Trophoblast cell (in vitro differentiated cells and primary cell): Measurements from ENCODE around the gene EDC4.
A peak's percentile ranks its signal among the peaks of the same experiment; 100 is the strongest.

ENCODE experiments used
- DNase-seq, 2 donors: peaks; one replicate each; pipeline ENCODE4 v3.0.0-alpha.2; 2016
- H2AFZ ChIP-seq: 2 replicates; pipeline ENCODE4 v1.6.1; 2013; ENCODE audit warnings: low read length, moderate library complexity, mild to moderate bottlenecking; ENCODE audit not compliant: insufficient read depth, poor library complexity
- H2AK5ac ChIP-seq: 2 replicates; pipeline ENCODE4 v1.6.1; 2013; ENCODE audit warnings: mild to moderate bottlenecking, low read length
- H2BK120ac ChIP-seq: 2 replicates; pipeline ENCODE4 v1.6.1; 2013; ENCODE audit warnings: low read length, mild to moderate bottlenecking, moderate library complexity; ENCODE audit not compliant: insufficient read depth, poor library complexity
- H2BK12ac ChIP-seq: 2 replicates; pipeline ENCODE4 v1.6.1; 2013; ENCODE audit warnings: mild to moderate bottlenecking, low read length, moderate library complexity
- H2BK5ac ChIP-seq: 2 replicates; pipeline ENCODE4 v1.6.1; 2013; ENCODE audit warnings: low read length, low read depth, moderate library complexity, mild to moderate bottlenecking; ENCODE audit not compliant: poor library complexity
- H3K14ac ChIP-seq: 2 replicates; pipeline ENCODE4 v1.6.1; 2013; ENCODE audit warnings: mild to moderate bottlenecking, low read length
- H3K18ac ChIP-seq: 2 replicates; pipeline ENCODE4 v1.6.1; 2013; ENCODE audit warnings: mild to moderate bottlenecking, low read length
- H3K23ac ChIP-seq: 2 replicates; pipeline ENCODE4 v1.6.1; 2013; ENCODE audit warnings: low read length
- H3K27ac ChIP-seq: 2 replicates; pipeline ENCODE4 v1.5.1; 2013; ENCODE audit warnings: low read depth, mild to moderate bottlenecking, inconsistent platforms, low read length, moderate library complexity
- H3K27me3 ChIP-seq: 2 replicates; pipeline ENCODE4 v1.6.1; 2013; ENCODE audit warnings: inconsistent platforms, mild to moderate bottlenecking, low read length, moderate library complexity; ENCODE audit not compliant: insufficient read depth
- H3K36me3 ChIP-seq, 2 experiments: 1 replicate in 1 of 2; 2 replicates in 1 of 2; pipeline ENCODE4 v1.6.1; 2013; ENCODE audit warnings: low read length in 2 of 2, mild to moderate bottlenecking in 2 of 2, moderate library complexity in 1 of 2; ENCODE audit not compliant: insufficient read depth in 2 of 2, control insufficient read depth in 1 of 2
- H3K4ac ChIP-seq: 2 replicates; pipeline ENCODE4 v1.6.1; 2013; ENCODE audit warnings: low read depth, mild to moderate bottlenecking, low read length, moderate library complexity
- H3K4me1 ChIP-seq, 2 experiments: 1 replicate in 1 of 2; 2 replicates in 1 of 2; pipeline ENCODE4 v1.6.1; 2013; ENCODE audit warnings: low read length in 2 of 2, mild to moderate bottlenecking in 2 of 2, moderate library complexity in 1 of 2; ENCODE audit not compliant: insufficient read depth in 2 of 2, control insufficient read depth in 1 of 2
- H3K4me2 ChIP-seq: 2 replicates; pipeline ENCODE4 v1.6.1; 2013; ENCODE audit warnings: inconsistent platforms, mild to moderate bottlenecking, low read length, moderate library complexity
- H3K4me3 ChIP-seq: 2 replicates; pipeline ENCODE4 v1.5.1; 2013; ENCODE audit warnings: mild to moderate bottlenecking, low read depth, low read length, inconsistent platforms
- H3K79me1 ChIP-seq: one replicate; pipeline ENCODE4 v1.6.1; 2013; ENCODE audit warnings: low read length
- H3K79me2 ChIP-seq: 2 replicates; pipeline ENCODE4 v1.6.1; 2013; ENCODE audit warnings: low read length, mild to moderate bottlenecking; ENCODE audit not compliant: control insufficient read depth, insufficient read depth, poor library complexity
- H3K9ac ChIP-seq: 2 replicates; pipeline ENCODE4 v1.6.1; 2013; ENCODE audit warnings: mild to moderate bottlenecking, low read length
- H3K9me3 ChIP-seq: 2 replicates; pipeline ENCODE4 v1.6.1; 2013; ENCODE audit warnings: low read depth, mild to moderate bottlenecking, control low read depth, inconsistent platforms, low read length; ENCODE audit not compliant: insufficient read depth
- H4K12ac ChIP-seq: 2 replicates; pipeline ENCODE4 v1.6.1; 2013; ENCODE audit warnings: low read depth, mild to moderate bottlenecking, low read length, moderate library complexity
- H4K8ac ChIP-seq: 2 replicates; pipeline ENCODE4 v1.6.1; 2013; ENCODE audit warnings: low read depth, mild to moderate bottlenecking, low read length, moderate library complexity
- H4K91ac ChIP-seq: one replicate; pipeline ENCODE4 v1.6.1; 2013; ENCODE audit warnings: low read depth, mild to moderate bottlenecking, low read length, moderate library complexity
- WGBS: extraction: QIAGEN DNeasy Blood & Tissue Kit; methylation state at CpG from one replicate; pipeline ENCODE4 v1.1.7; 2013; ENCODE audit warnings: missing lambda C conversion rate; ENCODE audit not compliant: insufficient read length, insufficient coverage; ENCODE audit errors: extremely low coverage; 5-methylcytosine and 5-hydroxymethylcytosine counted together

Gene EDC4

DNA sequence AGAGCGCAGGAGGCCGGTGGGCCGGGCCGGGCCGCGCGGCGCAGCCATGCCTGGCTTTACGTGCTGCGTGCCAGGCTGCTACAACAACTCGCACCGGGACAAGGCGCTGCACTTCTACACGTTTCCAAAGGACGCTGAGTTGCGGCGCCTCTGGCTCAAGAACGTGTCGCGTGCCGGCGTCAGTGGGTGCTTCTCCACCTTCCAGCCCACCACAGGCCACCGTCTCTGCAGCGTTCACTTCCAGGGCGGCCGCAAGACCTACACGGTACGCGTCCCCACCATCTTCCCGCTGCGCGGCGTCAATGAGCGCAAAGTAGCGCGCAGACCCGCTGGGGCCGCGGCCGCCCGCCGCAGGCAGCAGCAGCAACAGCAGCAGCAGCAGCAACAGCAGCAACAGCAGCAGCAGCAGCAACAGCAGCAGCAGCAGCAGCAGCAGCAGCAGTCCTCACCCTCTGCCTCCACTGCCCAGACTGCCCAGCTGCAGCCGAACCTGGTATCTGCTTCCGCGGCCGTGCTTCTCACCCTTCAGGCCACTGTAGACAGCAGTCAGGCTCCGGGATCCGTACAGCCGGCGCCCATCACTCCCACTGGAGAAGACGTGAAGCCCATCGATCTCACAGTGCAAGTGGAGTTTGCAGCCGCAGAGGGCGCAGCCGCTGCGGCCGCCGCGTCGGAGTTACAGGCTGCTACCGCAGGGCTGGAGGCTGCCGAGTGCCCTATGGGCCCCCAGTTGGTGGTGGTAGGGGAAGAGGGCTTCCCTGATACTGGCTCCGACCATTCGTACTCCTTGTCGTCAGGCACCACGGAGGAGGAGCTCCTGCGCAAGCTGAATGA is 30.1 kb upstream of the EDC4 start:
- WGBS: no CpG with 5 or more reads among the region's 67 CpGs
- peak overlapping the region; percentile 82 for H3K9ac ChIP-seq
- no peak overlapping the region for H2BK5ac ChIP-seq
- H3K4me2 ChIP-seq: peak overlapping the region; percentile 99
- no peak overlapping the region for H2BK12ac ChIP-seq
- H3K23ac ChIP-seq: no peak overlapping the region
- peak overlapping the region; percentile 25 for H4K8ac ChIP-seq
- no peak overlapping the region for H2BK120ac ChIP-seq
- no peaks in the 10 kb centered on the region for H3K9me3 ChIP-seq
- H3K4me1 ChIP-seq: peaks cover 16 to 22% of the 10 kb centered on the region in 2 experiments
- H3K18ac ChIP-seq: peak overlapping the region; percentile 20
- peaks cover 16% of the 10 kb centered on the region for H3K79me1 ChIP-seq
- H3K27me3 ChIP-seq: no peaks in the 10 kb centered on the region
- H3K79me2 ChIP-seq: peaks cover 9% of the 10 kb centered on the region
- peak overlapping the region; percentile 87 for H3K4me3 ChIP-seq
- H2AFZ ChIP-seq: peak overlapping the region; percentile 9
- peak overlapping the region; percentile 0 for H4K12ac ChIP-seq
- H3K4ac ChIP-seq: no peak overlapping the region
- peak overlapping the region; percentile 3 for H3K14ac ChIP-seq
- H2AK5ac ChIP-seq: no peak overlapping the region
- peak overlapping the region; percentile 95 for H4K91ac ChIP-seq
- peak overlapping the region; percentile 99 for H3K27ac ChIP-seq
- peaks cover 2 to 9% of the 10 kb centered on the region in 2 experiments for H3K36me3 ChIP-seq
- DNase-seq: peak; percentile 14 to 54

DNA sequence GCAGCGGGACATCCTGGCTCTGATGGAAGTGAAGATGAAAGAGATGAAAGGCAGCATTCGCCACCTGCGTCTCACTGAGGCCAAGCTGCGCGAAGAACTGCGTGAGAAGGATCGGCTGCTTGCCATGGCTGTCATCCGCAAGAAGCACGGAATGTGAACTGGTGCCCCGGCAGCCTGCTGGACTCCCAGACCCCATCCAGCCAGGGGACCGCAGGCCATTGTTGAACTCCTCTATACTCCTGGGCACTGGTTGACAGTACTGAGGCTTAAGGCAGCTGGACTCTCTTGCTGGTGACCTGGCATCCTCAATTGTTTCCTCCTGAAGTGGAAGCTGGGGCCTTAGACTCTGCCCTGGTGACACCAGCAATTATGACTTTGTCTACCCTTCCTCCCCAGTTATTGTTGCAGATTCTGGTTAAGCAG is 29.5 kb upstream of the EDC4 start:
- Histone ChIP-seq H3K9ac (peak overlapping the region; percentile 14), H3K4me2 (peak overlapping the region; percentile 99), H3K79me1 (peaks cover 19% of the 10 kb centered on the region), H3K9me3 (no peaks in the 10 kb centered on the region), H3K27me3 (no peaks in the 10 kb centered on the region), H3K79me2 (peaks cover 15% of the 10 kb centered on the region), H2BK12ac (no peak overlapping the region), H3K4ac (peak overlapping the region; percentile 43), H3K36me3 (peaks cover 2 to 9% of the 10 kb centered on the region in 2 experiments), H2BK120ac (no peak overlapping the region), H4K12ac (no peak overlapping the region), H2AFZ (no peak overlapping the region), H4K8ac (no peak overlapping the region), H3K14ac (no peak overlapping the region), H3K4me3 (peak overlapping the region; percentile 87), H2AK5ac (no peak overlapping the region), H3K4me1 (peaks cover 20 to 25% of the 10 kb centered on the region in 2 experiments), H4K91ac (no peak overlapping the region), H3K27ac (no peak overlapping the region), H3K18ac (peak overlapping the region; percentile 6), H2BK5ac (no peak overlapping the region), H3K23ac (no peak overlapping the region)
- peak in 1 of 2 donors; percentile 31 for DNase-seq
- no CpG with 5 or more reads among the region's 11 CpGs for WGBS

DNA sequence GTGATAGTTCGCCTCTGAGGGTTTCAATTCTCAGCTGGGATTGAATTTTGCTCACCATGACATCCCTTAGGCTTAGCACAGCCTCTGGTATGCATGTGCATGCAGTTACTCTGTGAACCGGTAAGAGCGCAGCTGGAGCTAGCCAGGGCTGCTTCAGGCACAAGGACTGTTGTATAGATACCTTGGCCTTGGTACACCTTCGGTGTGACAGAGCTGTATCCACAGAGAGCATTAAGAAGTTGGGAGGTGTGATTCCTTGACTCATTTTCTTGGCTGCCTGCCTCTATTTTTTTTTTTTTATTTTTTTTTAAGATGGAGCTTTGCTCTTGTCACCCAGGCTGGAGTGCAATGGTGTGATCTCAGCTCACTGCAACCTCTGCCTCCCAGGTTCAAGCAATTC is 28.4 kb upstream of the EDC4 start:
- Histone ChIP-seq H3K36me3 (peaks cover 2 to 16% of the 10 kb centered on the region in 2 experiments), H2BK5ac (no peak overlapping the region), H3K4me2 (no peak overlapping the region), H3K9me3 (no peaks in the 10 kb centered on the region), H3K4me1 (peaks cover 21 to 25% of the 10 kb centered on the region in 2 experiments), H4K12ac (no peak overlapping the region), H3K27me3 (no peaks in the 10 kb centered on the region), H2BK12ac (no peak overlapping the region), H2BK120ac (no peak overlapping the region), H3K4me3 (no peak overlapping the region), H4K8ac (no peak overlapping the region), H3K79me1 (peaks cover 19% of the 10 kb centered on the region), H3K9ac (no peak overlapping the region), H3K18ac (no peak overlapping the region), H3K27ac (no peak overlapping the region), H3K14ac (no peak overlapping the region), H2AFZ (no peak overlapping the region), H3K23ac (no peak overlapping the region), H2AK5ac (no peak overlapping the region), H4K91ac (no peak overlapping the region), H3K79me2 (peaks cover 21% of the 10 kb centered on the region), H3K4ac (no peak overlapping the region)
- DNase-seq: peak in 1 of 2 donors; percentile 28
- WGBS: no CpG with 5 or more reads among the region's 4 CpGs

DNA sequence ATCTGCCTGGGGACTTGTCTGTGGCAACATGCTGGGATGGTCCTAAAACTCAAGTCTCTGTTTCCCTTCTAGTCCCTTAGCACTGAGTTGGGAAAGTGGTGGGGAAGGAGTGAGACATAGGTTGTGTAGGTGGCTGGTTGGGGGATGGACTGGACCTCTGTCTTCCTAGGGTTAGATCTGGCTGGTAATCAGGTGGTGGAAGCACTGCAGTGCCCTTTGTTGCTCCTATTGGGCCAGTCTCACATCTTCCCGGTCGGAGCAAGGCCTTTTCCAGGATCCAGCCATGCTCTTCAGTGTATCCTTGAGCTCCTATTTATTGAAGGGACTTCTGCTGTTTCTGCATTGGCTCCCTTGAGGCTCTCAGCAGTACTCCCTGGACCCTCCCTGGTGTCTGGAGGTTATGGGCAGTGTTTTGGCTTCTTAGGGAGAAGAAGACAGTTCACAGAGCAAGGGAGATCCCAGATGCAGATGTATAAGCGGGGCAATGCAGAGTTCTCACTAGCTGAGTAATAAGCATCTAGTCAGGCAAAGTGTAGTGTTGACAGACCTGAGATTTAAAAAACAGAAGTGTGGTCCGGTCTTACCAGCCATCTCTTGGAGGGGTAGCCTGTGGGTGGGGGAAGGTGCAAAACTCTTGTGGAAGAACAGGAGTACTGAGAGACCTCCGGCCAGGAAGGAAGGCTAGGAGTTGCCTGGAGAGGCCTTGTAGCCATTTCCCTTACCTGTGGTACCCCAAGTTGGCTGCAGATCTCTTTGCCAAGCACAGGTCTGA is 27.4 kb upstream of the EDC4 start:
- H3K9ac ChIP-seq: no peak overlapping the region
- H2BK12ac ChIP-seq: peak overlapping the region; percentile 16
- H3K4ac ChIP-seq: peak overlapping the region; percentile 40
- peaks cover 5 to 18% of the 10 kb centered on the region in 2 experiments for H3K36me3 ChIP-seq
- H3K4me2 ChIP-seq: peak overlapping the region; percentile 86
- peaks cover 19% of the 10 kb centered on the region for H3K79me1 ChIP-seq
- H2BK120ac ChIP-seq: peak overlapping the region; percentile 10
- peak overlapping the region; percentile 56 for H4K8ac ChIP-seq
- peak overlapping the region; percentile 41 for H4K91ac ChIP-seq
- H2BK5ac ChIP-seq: peak overlapping the region; percentile 11
- H3K9me3 ChIP-seq: no peaks in the 10 kb centered on the region
- H3K79me2 ChIP-seq: peaks cover 26% of the 10 kb centered on the region
- peak overlapping the region; percentile 93 for H3K27ac ChIP-seq
- WGBS: no CpG with 5 or more reads among the region's 5 CpGs
- peaks cover 21 to 25% of the 10 kb centered on the region in 2 experiments for H3K4me1 ChIP-seq
- no peak overlapping the region for H3K4me3 ChIP-seq
- peak overlapping the region; percentile 25 for H3K18ac ChIP-seq
- no peak for DNase-seq
- no peak overlapping the region for H4K12ac ChIP-seq
- no peaks in the 10 kb centered on the region for H3K27me3 ChIP-seq
- no peak overlapping the region for H2AFZ ChIP-seq
- H2AK5ac ChIP-seq: no peak overlapping the region
- H3K14ac ChIP-seq: peak overlapping the region; percentile 41
- no peak overlapping the region for H3K23ac ChIP-seq
